GM12872 (cell line): Measurements from ENCODE around the gene SOCS7.

Experiments
- TF ChIP-seq, protein P1 (sequence below): IDR thresholded peaks from 3 replicates; pipeline ENCODE4 v1.5.1; 2011; ENCODE audit warnings: low read depth, mild to moderate bottlenecking, low read length, moderate library complexity; ENCODE audit not compliant: insufficient read depth

The SOCS7 gene

DNA sequence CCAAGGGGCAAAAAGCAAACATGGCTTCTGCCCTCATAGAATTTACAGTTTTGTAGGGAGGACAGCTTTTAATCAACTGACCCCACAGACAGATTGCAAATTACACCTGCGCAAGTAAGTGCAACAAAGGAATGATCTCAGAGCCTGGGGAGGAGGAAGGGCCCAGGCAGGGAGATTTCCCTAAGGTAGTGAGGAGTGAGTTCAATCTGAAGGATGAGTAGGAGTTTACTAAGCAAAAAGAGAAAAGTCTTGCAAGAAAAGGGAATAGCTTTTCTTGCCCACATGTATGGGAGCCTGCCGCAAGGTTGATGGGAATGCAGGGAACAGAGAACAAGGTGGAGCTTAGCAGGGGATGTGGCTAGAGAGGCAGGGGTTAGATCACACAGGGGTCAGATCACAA, 1.6 kb upstream of the SOCS7 start:
- TF ChIP-seq, protein P1, sequence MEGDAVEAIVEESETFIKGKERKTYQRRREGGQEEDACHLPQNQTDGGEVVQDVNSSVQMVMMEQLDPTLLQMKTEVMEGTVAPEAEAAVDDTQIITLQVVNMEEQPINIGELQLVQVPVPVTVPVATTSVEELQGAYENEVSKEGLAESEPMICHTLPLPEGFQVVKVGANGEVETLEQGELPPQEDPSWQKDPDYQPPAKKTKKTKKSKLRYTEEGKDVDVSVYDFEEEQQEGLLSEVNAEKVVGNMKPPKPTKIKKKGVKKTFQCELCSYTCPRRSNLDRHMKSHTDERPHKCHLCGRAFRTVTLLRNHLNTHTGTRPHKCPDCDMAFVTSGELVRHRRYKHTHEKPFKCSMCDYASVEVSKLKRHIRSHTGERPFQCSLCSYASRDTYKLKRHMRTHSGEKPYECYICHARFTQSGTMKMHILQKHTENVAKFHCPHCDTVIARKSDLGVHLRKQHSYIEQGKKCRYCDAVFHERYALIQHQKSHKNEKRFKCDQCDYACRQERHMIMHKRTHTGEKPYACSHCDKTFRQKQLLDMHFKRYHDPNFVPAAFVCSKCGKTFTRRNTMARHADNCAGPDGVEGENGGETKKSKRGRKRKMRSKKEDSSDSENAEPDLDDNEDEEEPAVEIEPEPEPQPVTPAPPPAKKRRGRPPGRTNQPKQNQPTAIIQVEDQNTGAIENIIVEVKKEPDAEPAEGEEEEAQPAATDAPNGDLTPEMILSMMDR = no peak

DNA sequence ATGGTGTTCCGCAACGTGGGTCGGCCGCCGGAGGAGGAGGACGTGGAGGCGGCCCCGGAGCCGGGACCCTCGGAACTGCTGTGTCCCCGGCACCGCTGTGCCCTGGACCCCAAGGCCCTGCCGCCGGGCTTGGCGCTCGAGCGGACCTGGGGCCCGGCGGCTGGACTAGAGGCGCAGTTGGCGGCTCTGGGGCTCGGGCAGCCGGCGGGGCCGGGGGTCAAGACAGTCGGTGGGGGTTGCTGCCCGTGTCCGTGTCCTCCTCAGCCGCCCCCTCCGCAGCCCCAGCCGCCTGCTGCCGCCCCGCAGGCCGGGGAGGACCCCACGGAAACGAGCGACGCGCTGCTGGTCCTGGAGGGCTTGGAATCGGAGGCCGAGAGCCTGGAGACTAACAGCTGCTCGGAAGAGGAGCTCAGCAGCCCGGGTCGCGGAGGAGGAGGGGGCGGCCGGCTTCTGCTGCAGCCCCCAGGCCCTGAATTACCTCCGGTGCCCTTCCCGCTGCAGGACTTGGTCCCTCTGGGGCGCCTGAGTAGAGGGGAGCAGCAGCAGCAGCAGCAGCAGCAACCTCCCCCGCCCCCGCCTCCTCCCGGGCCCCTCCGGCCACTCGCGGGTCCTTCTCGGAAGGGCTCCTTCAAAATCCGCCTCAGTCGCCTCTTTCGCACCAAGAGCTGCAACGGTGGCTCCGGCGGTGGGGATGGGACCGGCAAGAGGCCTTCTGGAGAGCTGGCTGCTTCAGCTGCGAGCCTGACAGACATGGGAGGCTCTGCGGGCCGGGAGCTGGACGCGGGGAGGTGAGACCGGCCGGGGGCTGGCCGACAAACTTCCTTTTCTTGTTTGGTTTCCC, 821 bp downstream of the SOCS7 start:
- TF ChIP-seq, protein P1 = no peak

DNA sequence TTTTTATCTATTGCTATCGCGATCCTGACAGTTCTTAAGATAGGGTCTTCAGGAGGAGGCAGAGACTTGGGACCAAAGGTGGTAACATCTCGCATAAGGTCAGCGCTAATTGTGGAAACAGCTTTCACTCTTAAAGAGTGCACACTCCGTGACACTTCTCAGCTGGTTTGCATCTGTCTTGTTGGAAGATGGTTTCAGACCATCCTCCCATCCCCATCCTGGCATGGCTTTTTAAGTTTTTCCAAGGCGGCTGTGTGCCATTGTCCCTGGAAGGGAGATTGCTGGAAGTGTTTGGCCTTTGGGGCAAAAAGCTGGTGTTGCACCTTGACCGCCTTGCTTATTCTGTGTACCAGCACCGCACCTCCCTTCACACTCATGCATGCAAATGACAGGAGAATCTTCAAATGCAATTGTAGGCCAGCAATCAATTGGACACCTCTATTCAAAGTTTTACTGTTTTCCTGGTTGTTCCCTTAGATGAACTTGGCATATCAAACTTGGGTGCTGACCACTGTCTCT, 1.5 kb downstream of the SOCS7 start:
- TF ChIP-seq, protein P1 = no peak

DNA sequence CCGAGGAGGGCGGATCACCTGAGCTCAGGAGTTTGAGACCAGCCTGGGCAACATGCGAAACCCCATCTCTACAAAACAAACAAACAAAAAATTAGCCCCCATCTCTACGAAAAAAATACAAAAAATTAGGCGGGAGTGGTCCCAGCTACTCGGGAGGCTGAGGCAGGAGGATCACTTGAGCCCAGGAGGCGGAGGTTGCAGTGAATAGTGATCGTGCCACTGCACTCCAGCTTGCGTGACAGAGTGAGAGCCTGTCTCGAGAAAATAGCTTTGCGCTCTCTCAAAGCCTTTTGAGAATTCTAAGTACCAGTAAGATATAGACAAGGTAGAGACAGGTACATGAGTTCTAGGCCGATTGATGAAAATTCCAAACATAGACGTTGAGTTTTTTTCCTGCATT, 2.0 kb downstream of the SOCS7 start:
- TF ChIP-seq, protein P1 = no peak

DNA sequence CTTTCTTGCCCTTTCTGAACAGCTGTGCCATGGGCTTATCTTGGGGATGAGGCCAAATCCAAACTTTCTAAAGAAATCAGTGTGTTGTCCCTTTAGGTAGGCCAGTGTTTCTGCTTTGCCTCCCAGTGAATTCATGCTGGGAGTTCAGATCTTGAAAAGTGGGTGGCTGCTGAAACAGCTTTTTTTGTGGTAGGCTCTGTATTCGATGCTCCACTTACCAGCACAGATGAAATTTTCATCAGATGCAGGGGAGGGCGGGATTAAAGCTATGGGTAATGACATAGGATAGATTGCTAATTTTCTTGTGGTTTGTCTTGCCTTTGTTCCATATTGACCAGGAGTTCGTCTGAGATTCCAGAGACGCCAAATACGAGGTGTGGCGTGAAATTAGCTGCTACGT, 2.8 kb downstream of the SOCS7 start:
- TF ChIP-seq, protein P1 = no peak

DNA sequence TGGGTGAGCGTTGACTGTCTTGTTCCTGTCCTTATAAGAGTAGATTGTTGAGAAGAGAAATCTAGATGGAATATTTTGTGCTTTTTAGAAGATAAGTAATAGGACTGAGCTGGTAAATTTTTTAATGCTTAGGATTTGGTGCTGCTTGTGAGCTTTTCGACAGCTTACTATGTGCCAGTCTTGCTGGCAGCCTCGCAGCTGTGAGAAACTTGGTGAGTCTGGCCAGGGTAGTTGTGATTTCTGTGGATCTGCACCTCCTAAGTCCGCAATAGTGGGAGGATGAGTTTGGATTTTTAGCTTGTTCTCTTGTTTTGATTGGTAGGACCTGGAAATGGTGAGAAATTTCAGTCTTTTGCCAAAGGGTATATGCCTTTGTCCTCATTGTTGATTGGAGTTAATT, 3.6 kb downstream of the SOCS7 start:
- TF ChIP-seq, protein P1 = no peak

DNA sequence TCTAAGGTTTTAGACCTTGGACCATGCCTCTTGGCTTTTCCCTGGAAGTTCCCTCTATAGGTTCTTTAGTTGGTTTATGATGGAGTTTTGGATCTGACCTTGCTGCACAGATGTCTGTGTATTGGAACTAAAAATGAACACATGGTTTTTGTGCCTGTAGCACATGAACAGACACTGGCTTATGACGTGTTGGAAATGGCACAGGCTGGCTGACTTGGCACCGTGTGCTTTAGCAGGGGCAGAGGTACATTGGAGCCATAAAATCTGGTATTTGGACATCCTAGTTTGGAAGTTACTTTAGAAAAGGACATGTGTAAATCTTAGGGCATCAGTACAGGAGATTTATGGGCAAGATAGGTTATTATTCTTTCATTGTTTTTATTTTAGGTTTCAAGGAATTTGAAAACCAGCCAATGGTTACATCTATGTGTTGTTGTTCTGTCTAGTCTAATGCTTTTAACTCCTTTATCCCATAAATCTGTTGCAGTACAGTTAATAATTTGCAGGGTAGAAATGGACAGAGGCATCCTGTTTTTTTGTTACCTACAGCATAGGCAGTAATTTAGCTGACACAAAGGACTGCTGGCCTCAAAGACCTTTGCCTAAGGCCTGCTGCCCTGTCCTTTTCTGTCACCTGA, 6.0 kb downstream of the SOCS7 start:
- TF ChIP-seq, protein P1 = no peak
